K562 (cell line): ENCODE results near the gene TLN1. TPM values are rescaled to one million over a fixed set of nuclear protein-coding genes. Genes with fewer than 3 reads are reported as not detected.

ENCODE experiments used
- ATAC-seq: fragments of 200-7000 bp; cut with Tn5 transposase; 3 replicates; pipeline ENCODE4 v1.9.1; 2020; ENCODE audit warnings: moderate library complexity
- BruUV-seq: library from RNA; stranded (reverse); fragments of 400-500 nt; replicated peaks from 2 replicates; lab custom pipeline; 2021; lab: Mats Ljungman, UMichigan
- CTCF ChIA-PET: fragments of 300-600 bp; formaldehyde crosslinking; extraction: SDS; loops from one replicate; lab custom pipeline; 2021; ENCODE audit warnings: low intra/inter-chr PET ratio; lab: Yijun Ruan, JAX
- POLR2A ChIA-PET: fragments of 300-600, 350-650 bp; sonication (Branson Sonifier 250); formaldehyde crosslinking; extraction: SDS; loops from one replicate; lab custom pipeline; 2021; ENCODE audit warnings: antibody characterized with exemption, inconsistent platforms; lab: Yijun Ruan, JAX
- DNase-seq, 4 experiments: peaks; one replicate each; pipeline versions ENCODE4 v3.0.0 to v3.0.0-alpha.2; 2011 to 2018; ENCODE audit warnings: low spot score in 3 of 4, mixed read lengths in 3 of 4; ENCODE audit errors: extremely low read depth in 1 of 4
- FAIRE-seq: peaks from 2 replicates; lab custom pipeline; 2011; peaks lifted over from hg19 to GRCh38; lab: Jason Lieb, UNC
- H2AFZ ChIP-seq: 2 replicates; pipeline ENCODE4 v1.6.0; 2011; ENCODE audit warnings: low read depth, low read length, control low read depth, inconsistent platforms
- H3K27ac ChIP-seq: fragments of 200-600 bp; 3 replicates; pipeline ENCODE4 v1.8.0; 2011; ENCODE audit warnings: low read depth, mild to moderate bottlenecking, control low read depth, inconsistent platforms, low read length, moderate library complexity, mixed read lengths; ENCODE audit errors: extremely low read depth
- H3K27me3 ChIP-seq, 2 experiments: fragments of 300-600 bp in 1 of 2; 2 replicates in 1 of 2; 3 replicates in 1 of 2; pipeline versions ENCODE4 v1.6.0 to v1.8.0; 2011; ENCODE audit warnings: inconsistent platforms in 2 of 2, low read length in 2 of 2, mild to moderate bottlenecking in 1 of 2, mixed read lengths in 1 of 2, moderate library complexity in 1 of 2; ENCODE audit not compliant: control insufficient read depth in 2 of 2, insufficient read depth in 2 of 2
- H3K36me3 ChIP-seq: fragments of 300-600 bp; 3 replicates; pipeline ENCODE4 v1.8.0; 2011; ENCODE audit warnings: mild to moderate bottlenecking, low read length, inconsistent platforms; ENCODE audit not compliant: control insufficient read depth, insufficient read depth
- H3K4me1 ChIP-seq, 2 experiments: fragments of 200-600 bp in 1 of 2; replicated peaks in 1 of 2; 2 replicates in 1 of 2; 3 replicates in 1 of 2; pipeline versions ENCODE4 v1.5.1 to v1.8.0; 2011; ENCODE audit warnings: inconsistent platforms in 2 of 2, low read length in 2 of 2, mild to moderate bottlenecking in 1 of 2, mixed read lengths in 1 of 2, moderate library complexity in 1 of 2; ENCODE audit not compliant: control insufficient read depth in 2 of 2, insufficient read depth in 2 of 2
- H3K4me2 ChIP-seq: 2 replicates; pipeline ENCODE4 v1.6.1; 2011; ENCODE audit warnings: low read length, control low read depth, inconsistent platforms, mixed read lengths; ENCODE audit not compliant: insufficient read depth
- H3K4me3 ChIP-seq: fragments of 200-600 bp; sonication (generic), shearing (Covaris generic); 2 replicates; pipeline ENCODE4 v1.5.1; 2016; ENCODE audit warnings: control low read depth, inconsistent platforms
- H3K79me2 ChIP-seq: fragments of 200-600 bp; 3 replicates; pipeline ENCODE4 v1.8.0; 2011; ENCODE audit warnings: low read length, inconsistent platforms; ENCODE audit not compliant: control insufficient read depth, insufficient read depth
- H3K9ac ChIP-seq, 2 experiments: 2 replicates each; pipeline versions ENCODE4 v1.6.0 to v1.6.1; 2011; ENCODE audit warnings: low read depth in 2 of 2, low read length in 2 of 2, control low read depth in 1 of 2, inconsistent platforms in 1 of 2, mild to moderate bottlenecking in 1 of 2, mixed read lengths in 1 of 2; ENCODE audit not compliant: insufficient read depth in 1 of 2
- H3K9me1 ChIP-seq: one replicate; pipeline ENCODE4 v1.6.0; 2011; ENCODE audit warnings: inconsistent platforms, mild to moderate bottlenecking, low read length, moderate library complexity; ENCODE audit not compliant: control insufficient read depth, insufficient read depth
- H3K9me3 ChIP-seq: replicated peaks from 2 replicates; pipeline ENCODE4 v1.5.1; 2011; ENCODE audit warnings: low read depth, low read length, inconsistent platforms; ENCODE audit not compliant: control insufficient read depth, insufficient read depth
- H4K20me1 ChIP-seq: replicated peaks from 2 replicates; pipeline ENCODE4 v1.6.1; 2011; ENCODE audit warnings: low read length, inconsistent platforms, mixed read lengths; ENCODE audit not compliant: control insufficient read depth, insufficient read depth
- ASH1L ChIP-seq: fragments of 450-650 bp; IDR thresholded peaks from 2 replicates; pipeline ENCODE4 v1.6.1; 2018; ENCODE audit warnings: borderline replicate concordance, mild to moderate bottlenecking, low read depth; ENCODE audit not compliant: partially characterized antibody
- CSDE1 ChIP-seq, 2 experiments: fragments of 450-650 bp; IDR thresholded peaks; 2 replicates each; pipeline ENCODE4 v1.6.1; 2016; ENCODE audit warnings: mild to moderate bottlenecking in 1 of 2
- EZH2 ChIP-seq: IDR thresholded peaks from 2 replicates; pipeline ENCODE4 v1.6.1; 2012; ENCODE audit warnings: low read depth, mild to moderate bottlenecking, inconsistent platforms, low read length, borderline replicate concordance
- FIP1L1 ChIP-seq: fragments of 200-400 bp; formaldehyde crosslinking; IDR thresholded peaks from 2 replicates; pipeline ENCODE4 v1.6.1; 2018; ENCODE audit warnings: mild to moderate bottlenecking, low read depth, low read length; ENCODE audit not compliant: poor library complexity, severe bottlenecking
- GABPB2 ChIP-seq: fragments of 250-450 bp; sonication (Bioruptor Pico); conservative IDR thresholded peaks from 2 replicates; pipeline ENCODE4 v1.5.1; 2021; ENCODE audit warnings: mild to moderate bottlenecking
- NFATC3 ChIP-seq: fragments of 450-650 bp; IDR thresholded peaks from 2 replicates; pipeline ENCODE4 v1.6.1; 2017; ENCODE audit warnings: mild to moderate bottlenecking
- PCBP2 ChIP-seq: fragments of 200-400 bp; formaldehyde crosslinking; IDR thresholded peaks from 2 replicates; pipeline ENCODE4 v1.6.1; 2018; ENCODE audit warnings: low read length, low read depth, mild to moderate bottlenecking, moderate library complexity; ENCODE audit not compliant: poor library complexity, severe bottlenecking
- PHF20 ChIP-seq: fragments of 450-650 bp; IDR thresholded peaks from 2 replicates; pipeline ENCODE4 v1.6.1; 2018; ENCODE audit not compliant: partially characterized antibody
- RCOR1 ChIP-seq, 2 experiments: IDR thresholded peaks; 2 replicates each; pipeline ENCODE4 v1.6.1; 2012; ENCODE audit warnings: low read depth in 2 of 2, low read length in 2 of 2, borderline replicate concordance in 1 of 2, improper control_type of control experiment in 1 of 2
- SMC3 ChIP-seq: conservative IDR thresholded peaks from 2 replicates; pipeline ENCODE4 v1.6.1; 2011; ENCODE audit warnings: low read depth, low read length, improper control_type of control experiment; ENCODE audit not compliant: insufficient read depth
- SNIP1 ChIP-seq: fragments of 450-650 bp; IDR thresholded peaks from 2 replicates; pipeline ENCODE4 v1.7.1; 2017; ENCODE audit warnings: low read depth, mild to moderate bottlenecking
- THRAP3 ChIP-seq: fragments of 450-650 bp; IDR thresholded peaks from 2 replicates; pipeline ENCODE4 v1.6.1; 2016; ENCODE audit warnings: mild to moderate bottlenecking, inconsistent platforms, borderline replicate concordance
- ZNF239 ChIP-seq: fragments of 250-450 bp; sonication (Bioruptor Pico); IDR thresholded peaks from 2 replicates; pipeline ENCODE4 v1.4.0; 2020; ENCODE audit warnings: mild to moderate bottlenecking
- ZNF311 ChIP-seq: fragments of 250-450 bp; sonication (Bioruptor Pico); IDR thresholded peaks from 2 replicates; pipeline ENCODE4 v1.4.0; 2020; ENCODE audit warnings: mild to moderate bottlenecking, moderate library complexity
- WGBS: fragments of 100-300 bp; shearing (Covaris generic); methylation state at CpG from one replicate; pipeline ENCODE4 v1.1.6; 2016; ENCODE audit warnings: low coverage, mixed read lengths; ENCODE audit not compliant: insufficient coverage; ENCODE audit errors: missing lambda C conversion rate; 5-methylcytosine and 5-hydroxymethylcytosine counted together
- in situ Hi-C: fragments of 300-500 bp; cut with MboI; formaldehyde crosslinking; loops from 4 replicates; pipeline ENCODE4 v1.15.0; 2018; ENCODE audit warnings: inconsistent platforms, mixed read lengths
- intact Hi-C: fragments of 100-400 bp; cut with micrococcal nuclease; formaldehyde crosslinking; loops from 2 replicates; pipeline ENCODE4 v1.14.2; 2022
- polyA plus RNA-seq, 8 experiments: library from polyadenylated mRNA; depleted of rRNA in 4 of 8; stranded (reverse) in 5 of 8; unstranded in 3 of 8; fragments of >200 nt; fragmentation: Nextera tagmentation in 2 of 8; fragmentation: Illumina TruSeq in 1 of 8; extraction: Ambion mirVana in 2 of 8; extraction: Trizol in 1 of 8; gene quantifications; 2 replicates each; pipeline versions ENCODE4 v1.2.1 to v1.2.3, GENCODE V29; 2011 to 2014; ENCODE audit warnings: inconsistent platforms in 1 of 8, missing spikeins in 1 of 8
- total RNA-seq, 7 experiments: library from RNA; depleted of rRNA in 6 of 7; stranded (reverse); fragments of >200 nt in 6 of 7; fragmentation: Illumina TruSeq in 2 of 7; extraction: Trizol in 2 of 7; gene quantifications; 2 replicates each; pipeline versions ENCODE4 v1.2.1 to v1.2.3, GENCODE V29; 2011 to 2021; ENCODE audit warnings: low replicate concordance in 1 of 7
- TF ChIP-seq, protein P1 (sequence below): sonication (generic); formaldehyde crosslinking; IDR thresholded peaks from 2 replicates; pipeline ENCODE4 v1.8.1; 2022; ENCODE audit warnings: missing genetic modification reagents
- TF ChIP-seq, protein P2 (sequence below): fragments of 250-450 bp; sonication (Bioruptor Pico); IDR thresholded peaks from 2 replicates; pipeline ENCODE4 v1.5.0; 2021; ENCODE audit warnings: mild to moderate bottlenecking, borderline replicate concordance

The TLN1 gene
- total and polyA plus RNA-seq, 9 of the 15 experiments (the other 6 are each of a cell fraction or from before 2014, with no cell fraction given) = 3.6 to 240 (median 54.8) TPM

DNA sequence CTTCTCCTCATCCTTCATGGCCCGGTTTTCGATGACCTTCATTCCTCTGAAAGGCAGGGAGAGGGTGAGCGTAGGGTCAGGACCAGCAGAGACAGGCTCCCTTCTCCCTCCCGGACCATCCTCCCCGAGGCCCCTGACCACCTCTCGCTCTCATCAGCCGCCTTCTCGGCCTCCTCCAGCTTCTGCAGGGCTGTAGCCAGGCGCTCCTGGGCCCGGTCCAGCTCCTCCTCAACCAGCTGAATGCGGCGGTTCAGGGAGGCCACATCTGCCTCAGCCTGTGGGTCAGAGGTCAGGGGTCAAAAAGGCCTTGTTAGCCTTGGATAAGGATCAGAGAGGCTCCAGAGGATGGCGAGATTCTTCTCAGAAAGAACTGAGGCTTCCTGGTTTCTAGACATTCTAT, 46.5 kb downstream of the TLN1 start (continued):
- TF ChIP-seq THRAP3 (no peak), SNIP1 (no peak), ZNF239 (CRISPR knock-in tag) (no peak), NFATC3 (no peak), PHF20 (no peak), RCOR1 (IDR thresholded peaks at IDR 0.05; ENCODE audit: borderline replicate concordance in 1 of 2, low read depth in 2 of 2, low read length in 2 of 2) (peak in 1 of 2 experiments; percentile 61; a peak in 2 of 4 replicates), CSDE1 (IDR thresholded peaks at IDR 0.05) (no peak), ZNF311 (CRISPR knock-in tag) (no peak), FIP1L1 (no peak)
- TF ChIP-seq, protein P1, sequence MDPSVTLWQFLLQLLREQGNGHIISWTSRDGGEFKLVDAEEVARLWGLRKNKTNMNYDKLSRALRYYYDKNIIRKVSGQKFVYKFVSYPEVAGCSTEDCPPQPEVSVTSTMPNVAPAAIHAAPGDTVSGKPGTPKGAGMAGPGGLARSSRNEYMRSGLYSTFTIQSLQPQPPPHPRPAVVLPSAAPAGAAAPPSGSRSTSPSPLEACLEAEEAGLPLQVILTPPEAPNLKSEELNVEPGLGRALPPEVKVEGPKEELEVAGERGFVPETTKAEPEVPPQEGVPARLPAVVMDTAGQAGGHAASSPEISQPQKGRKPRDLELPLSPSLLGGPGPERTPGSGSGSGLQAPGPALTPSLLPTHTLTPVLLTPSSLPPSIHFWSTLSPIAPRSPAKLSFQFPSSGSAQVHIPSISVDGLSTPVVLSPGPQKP = no peak

DNA sequence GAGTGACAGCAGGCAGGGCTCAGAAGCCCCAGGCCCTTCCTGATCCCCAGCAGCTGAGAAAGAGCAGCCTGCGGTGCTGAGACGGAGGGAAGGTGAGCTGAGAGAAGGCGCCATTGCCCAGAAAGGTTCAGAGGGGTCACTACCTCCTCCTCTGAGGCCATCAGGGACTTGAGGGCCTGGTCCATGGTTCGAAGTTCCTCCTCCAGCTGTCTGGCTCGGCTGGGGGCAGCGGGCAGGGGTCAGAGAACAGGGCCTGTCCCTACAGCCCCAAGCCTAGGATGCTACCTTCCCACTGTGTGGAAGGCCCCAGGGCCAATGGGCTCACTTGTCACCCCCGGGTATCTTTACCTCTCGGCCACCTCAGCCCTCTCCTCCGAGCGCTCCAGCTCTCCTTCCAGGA, 47.1 kb downstream of the TLN1 start:
- in situ Hi-C loops = no loop called here
- no peak for TF ChIP-seq EZH2
- TF ChIP-seq, protein P2, sequence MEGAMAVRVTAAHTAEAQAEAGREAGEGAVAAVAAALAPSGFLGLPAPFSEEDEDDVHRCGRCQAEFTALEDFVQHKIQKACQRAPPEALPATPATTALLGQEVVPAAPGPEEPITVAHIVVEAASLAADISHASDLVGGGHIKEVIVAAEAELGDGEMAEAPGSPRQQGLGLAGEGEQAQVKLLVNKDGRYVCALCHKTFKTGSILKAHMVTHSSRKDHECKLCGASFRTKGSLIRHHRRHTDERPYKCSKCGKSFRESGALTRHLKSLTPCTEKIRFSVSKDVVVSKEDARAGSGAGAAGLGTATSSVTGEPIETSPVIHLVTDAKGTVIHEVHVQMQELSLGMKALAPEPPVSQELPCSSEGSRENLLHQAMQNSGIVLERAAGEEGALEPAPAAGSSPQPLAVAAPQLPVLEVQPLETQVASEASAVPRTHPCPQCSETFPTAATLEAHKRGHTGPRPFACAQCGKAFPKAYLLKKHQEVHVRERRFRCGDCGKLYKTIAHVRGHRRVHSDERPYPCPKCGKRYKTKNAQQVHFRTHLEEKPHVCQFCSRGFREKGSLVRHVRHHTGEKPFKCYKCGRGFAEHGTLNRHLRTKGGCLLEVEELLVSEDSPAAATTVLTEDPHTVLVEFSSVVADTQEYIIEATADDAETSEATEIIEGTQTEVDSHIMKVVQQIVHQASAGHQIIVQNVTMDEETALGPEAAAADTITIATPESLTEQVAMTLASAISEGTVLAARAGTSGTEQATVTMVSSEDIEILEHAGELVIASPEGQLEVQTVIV = no peak
- no peak for TF ChIP-seq GABPB2 (CRISPR knock-in tag)
- TF ChIP-seq ASH1L = no peak
- TF ChIP-seq PCBP2 = no peak
- no peak for TF ChIP-seq SMC3

More for the DNA sequence above, 47.1 kb downstream of the TLN1 start:
- ATAC-seq (no peak), DNase-seq (no peak), FAIRE-seq (no peak)
- BruUV-seq = no TSS peak
- peaks cover 10 to 13% of the 10 kb centered on the region in 2 experiments; a peak in 4 of 5 replicates for H3K4me1 ChIP-seq
- H3K9me3 ChIP-seq = no peaks in the 10 kb centered on the region
- H3K79me2 ChIP-seq = no peaks in the 10 kb centered on the region
- H3K36me3 ChIP-seq = peaks cover 7% of the 10 kb centered on the region; the same call in 2 of the 3 replicates
- H3K27ac ChIP-seq = no peak overlapping the region
- intact Hi-C loops = no loop called here
- no peaks in the 10 kb centered on the region for H3K27me3 ChIP-seq
- ChIA-PET CTCF (no interaction called here), POLR2A (interaction anchor here (1.3 kb wide), 1 partner anchor 10 kb away, joined by 5 read pairs; no protein-coding TSS in a partner anchor)
- 89% methylated on average over 6 of the region's 10 CpGs for WGBS
- H3K9ac ChIP-seq = peak overlapping the region in 1 of 2 experiments; percentile 26; a peak in 1 of 4 replicates
- H2AFZ ChIP-seq = no peak overlapping the region
- no peak overlapping the region for H3K4me2 ChIP-seq
- no peaks in the 10 kb centered on the region for H4K20me1 ChIP-seq
- no peaks in the 10 kb centered on the region for H3K9me1 ChIP-seq
- H3K4me3 ChIP-seq = no peak overlapping the region
